KG1 (cell line): Measurements from ENCODE around the gene GDF15.
"Not testable (repeated sequence)": the region's sequence is repeated elsewhere in the genome, so short reads cannot be mapped to it uniquely, and the experiment has no call there.

ENCODE experiments used
- DNase-seq: peaks from one replicate; lab custom pipeline; 2025; lab: John Stamatoyannopoulos, UW

Gene GDF15

GRCh38 chr19:18392417-18392816, 6.5 kb downstream of the GDF15 start:
- no peak for DNase-seq

- no peak for DNase-seq
Observed at GRCh38 chr19:18392926-18393325, 7.0 kb downstream of the GDF15 start.

- no peak for DNase-seq
Observed at GRCh38 chr19:18393836-18394235, 7.9 kb downstream of the GDF15 start.

- DNase-seq, result no peak
Observed at GRCh38 chr19:18396471-18397241, 10.7 kb downstream of the GDF15 start.

GRCh38 chr19:18397242-18398202, 11.6 kb downstream of the GDF15 start, which contains the start of gene LRRC25:
Gene LRRC25 (minus strand): TSS chr19:18397622. CDS start chr19:18396963, 659 bp downstream.
- peak; percentile 39 for DNase-seq

- DNase-seq, result no peak
Observed at GRCh38 chr19:18399008-18399407, 13.1 kb downstream of the GDF15 start.

GRCh38 chr19:18401580-18402112, 15.7 kb downstream of the GDF15 start:
- peak; percentile 71 for DNase-seq

- peak; percentile 27 for DNase-seq
Observed at GRCh38 chr19:18402455-18403248, 16.7 kb downstream of the GDF15 start.

GRCh38 chr19:18405754-18406153, 19.8 kb downstream of the GDF15 start:
- not testable (repeated sequence) for DNase-seq

GRCh38 chr19:18406749-18407148, 20.8 kb downstream of the GDF15 start:
- DNase-seq, result no peak

GRCh38 chr19:18408053-18408476, 22.1 kb downstream of the GDF15 start:
- DNase-seq, result peak; percentile 16

GRCh38 chr19:18412610-18413239, 26.8 kb downstream of the GDF15 start:
- no peak for DNase-seq

GRCh38 chr19:18414504-18415177, 28.7 kb downstream of the GDF15 start:
- DNase-seq, result peak; percentile 63

- DNase-seq, result peak; percentile 67
Observed at GRCh38 chr19:18415178-18415867, 29.4 kb downstream of the GDF15 start.

- peak; percentile 68 for DNase-seq
Observed at GRCh38 chr19:18416778-18417249, 30.9 kb downstream of the GDF15 start.

GRCh38 chr19:18417250-18418028, 31.5 kb downstream of the GDF15 start:
- peak; percentile 68 for DNase-seq

- DNase-seq, result no peak
Observed at GRCh38 chr19:18418029-18418482, 32.1 kb downstream of the GDF15 start.

- DNase-seq, result no peak
Observed at GRCh38 chr19:18418483-18419194, 32.7 kb downstream of the GDF15 start.
